COLO668 (cell line): ENCODE measurements around the gene TTC9C.
A peak's percentile ranks its signal among the peaks of the same experiment; 100 is the strongest.
"Not testable (repeated sequence)": the region's sequence is repeated elsewhere in the genome, so short reads cannot be mapped to it uniquely, and the experiment has no call there.

Source experiments
- DNase-seq: peaks from one replicate; lab custom pipeline; 2025; ENCODE audit not compliant: unreplicated experiment; lab: John Stamatoyannopoulos, UW

The TTC9C gene, protein sequence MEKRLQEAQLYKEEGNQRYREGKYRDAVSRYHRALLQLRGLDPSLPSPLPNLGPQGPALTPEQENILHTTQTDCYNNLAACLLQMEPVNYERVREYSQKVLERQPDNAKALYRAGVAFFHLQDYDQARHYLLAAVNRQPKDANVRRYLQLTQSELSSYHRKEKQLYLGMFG

DNA sequence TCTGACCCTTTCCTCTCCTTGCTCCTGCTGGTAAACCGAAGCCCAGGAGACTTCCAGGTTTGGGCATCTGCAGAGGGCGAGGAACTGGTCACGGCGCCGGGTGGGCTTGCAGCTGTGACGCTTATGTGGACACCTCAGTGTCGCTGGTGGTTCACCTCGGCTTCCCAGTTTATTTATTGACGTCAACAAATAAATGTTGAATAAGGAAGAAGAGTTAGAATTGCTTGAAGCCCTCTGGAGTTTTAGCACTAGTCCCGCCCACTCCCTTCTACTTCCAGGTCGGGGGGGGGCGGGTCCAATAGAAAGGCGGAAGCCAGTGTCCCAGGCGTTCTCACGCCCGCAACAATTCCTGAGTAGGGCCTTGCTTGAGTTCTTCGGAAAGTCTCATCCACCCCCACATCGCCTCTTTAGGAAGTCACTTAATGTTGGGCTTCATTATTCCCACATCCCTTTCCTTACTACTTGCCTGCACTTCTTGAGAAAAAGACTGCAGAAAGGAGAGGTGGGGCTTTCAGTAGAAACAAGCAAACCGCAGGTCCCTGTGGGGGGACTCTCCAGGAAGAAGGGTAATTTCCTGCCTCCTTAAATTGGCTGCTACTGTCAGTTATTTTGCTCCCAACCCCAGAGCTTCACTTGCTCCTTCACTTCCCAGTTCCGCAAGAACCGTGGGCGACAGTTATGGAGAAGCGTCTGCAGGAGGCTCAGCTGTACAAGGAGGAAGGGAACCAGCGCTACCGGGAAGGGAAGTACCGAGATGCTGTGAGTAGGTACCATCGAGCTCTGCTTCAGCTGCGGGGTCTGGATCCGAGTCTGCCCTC lies at the start of gene TTC9C:
TTC9C (plus strand) TSS at position 316 of the 818 bp plus-strand sequence; CDS start at position 679, 363 bp downstream.
- peak; percentile 86 for DNase-seq

DNA sequence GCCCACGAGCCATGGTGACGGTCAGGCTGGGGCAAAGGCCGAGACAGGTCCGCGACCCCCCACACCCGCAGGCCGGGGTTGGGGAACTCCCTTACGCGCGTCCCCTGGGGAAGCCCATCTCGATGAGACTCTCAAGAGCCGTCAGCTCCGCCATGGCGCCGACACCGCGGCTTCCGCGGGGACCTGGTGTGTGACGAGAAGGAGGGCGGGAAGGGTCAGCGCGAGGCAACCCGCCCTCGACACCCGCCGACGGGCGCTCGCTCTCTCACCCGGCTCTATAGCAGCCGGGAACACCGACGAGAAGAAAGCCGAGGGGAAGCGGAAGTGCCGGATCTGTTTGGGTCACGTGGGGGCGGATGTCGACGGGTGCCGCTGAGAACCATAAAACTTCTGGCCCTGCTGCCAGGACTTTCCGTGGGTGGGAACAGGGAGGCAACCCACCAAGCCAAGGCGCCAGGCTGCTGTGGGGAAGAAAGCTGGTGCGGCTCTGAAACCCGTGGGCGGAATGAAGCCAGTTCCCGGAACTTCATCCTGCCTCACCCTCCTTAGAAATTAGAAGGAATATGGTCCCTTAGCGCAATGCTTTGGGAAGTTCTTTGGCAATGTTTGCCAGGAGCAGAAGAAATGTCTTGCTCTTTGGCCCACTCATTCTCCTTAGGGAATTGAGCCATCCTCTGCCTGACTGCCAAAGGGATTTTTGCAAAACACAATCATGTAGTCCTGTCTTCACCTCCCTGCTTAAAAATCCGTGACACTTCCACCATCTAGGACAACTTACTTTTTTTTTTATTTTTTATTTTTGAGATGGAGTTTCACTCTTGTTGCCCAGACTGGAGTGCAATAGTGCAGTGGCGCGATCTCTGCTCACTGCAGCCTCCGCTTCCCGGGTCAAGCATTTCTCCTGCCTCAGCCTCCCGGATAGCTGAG lies 49.3 kb upstream of the TTC9C start, which contains the start of gene UBXN1:
UBXN1 (minus strand) TSS at position 304 of the 927 bp plus-strand sequence; CDS start at position 154, 150 bp downstream.
- DNase-seq, result peak; percentile 84

- DNase-seq, result peak; percentile 43
These were observed 47.5 kb upstream of the TTC9C start for GRCh38 chr11:62680825-62681240.

DNA sequence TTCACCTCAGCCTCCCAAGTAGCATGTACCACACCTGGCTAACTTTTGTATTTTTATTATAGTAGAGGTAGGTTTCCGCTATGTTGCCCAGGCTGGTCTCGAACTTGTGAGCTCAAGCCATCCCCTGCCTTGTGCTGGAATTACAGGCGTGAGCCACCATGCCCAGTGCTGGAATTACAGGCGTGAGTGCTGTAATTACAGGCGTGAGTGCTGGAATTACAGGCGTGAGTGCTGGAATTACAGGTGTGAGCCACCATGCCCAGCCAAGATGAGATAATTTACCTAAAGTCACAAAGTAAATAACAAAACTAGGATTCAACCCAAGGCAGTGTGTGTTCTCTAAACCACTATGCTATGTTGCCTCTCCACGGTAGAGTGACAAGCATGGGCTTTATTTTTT lies 45.8 kb upstream of the TTC9C start:
- no peak for DNase-seq

DNA sequence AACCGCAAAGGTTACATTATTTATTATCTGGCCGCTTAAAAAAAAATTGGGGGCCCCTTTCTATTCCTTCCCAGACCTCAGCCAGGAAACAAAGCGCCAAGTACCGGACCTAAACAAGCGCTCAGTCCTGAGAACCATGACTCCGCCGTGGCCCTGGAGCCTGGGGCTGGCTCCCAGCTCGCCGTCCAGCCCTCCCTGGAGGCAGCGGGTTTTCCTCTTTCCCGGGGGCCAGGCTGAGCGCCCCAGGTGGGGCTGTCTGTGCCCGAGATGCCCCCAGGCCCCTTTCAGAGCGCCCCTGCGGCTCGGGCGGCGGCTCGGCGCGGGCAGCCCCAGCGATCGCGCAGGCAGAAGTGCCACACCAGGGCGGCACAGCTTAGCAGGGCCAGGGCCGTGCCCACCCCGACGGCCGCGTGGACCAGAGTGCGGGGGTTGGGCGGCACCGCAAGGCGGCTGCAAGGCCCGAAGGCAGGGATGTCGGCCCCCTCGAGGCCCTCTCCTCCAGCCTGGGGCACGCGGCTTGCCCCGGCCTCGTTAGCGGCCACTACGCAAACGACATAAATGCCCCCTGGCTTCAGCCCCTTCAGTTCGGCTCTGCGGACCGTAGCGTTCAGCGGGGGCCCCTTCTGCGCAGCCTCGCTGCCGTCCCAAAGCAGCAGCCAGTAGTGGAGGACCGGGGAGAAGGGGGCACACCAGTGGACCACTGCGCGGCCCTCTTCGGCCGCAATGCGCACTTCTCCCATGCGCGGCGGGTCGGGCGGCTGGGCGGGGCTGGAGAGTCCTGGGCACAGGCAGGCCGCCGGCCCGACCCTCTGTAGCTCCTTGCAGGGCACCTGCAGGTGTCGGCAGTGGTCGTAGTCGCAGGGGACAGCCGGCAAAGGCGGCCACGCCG lies 40.5 kb upstream of the TTC9C start:
- DNase-seq, result no peak

DNA sequence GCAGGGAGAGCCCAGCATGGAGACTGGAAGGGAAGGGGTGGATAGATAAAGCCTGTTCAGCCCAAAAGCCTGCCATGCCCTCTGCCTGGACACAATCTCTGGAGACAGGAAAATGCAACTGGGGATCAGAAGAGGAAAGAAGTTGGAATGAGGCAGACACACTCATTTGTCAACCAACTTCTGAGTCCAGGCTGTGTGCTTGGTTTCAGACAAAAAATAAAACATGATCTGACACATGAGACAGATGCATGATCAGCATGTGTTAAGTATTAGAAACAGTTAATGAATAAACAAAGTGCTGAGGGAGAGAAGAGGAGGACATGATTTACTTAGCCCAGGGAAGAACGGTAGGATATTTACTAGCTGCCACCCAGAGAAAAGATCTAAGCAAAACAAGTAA lies 39.8 kb upstream of the TTC9C start:
- no peak for DNase-seq

- DNase-seq, result no peak
These were observed 38.7 kb upstream of the TTC9C start, which contains the start of gene LRRN4CL for GRCh38 chr11:62689421-62690183. Gene LRRN4CL (minus strand): TSS chr11:62689530. CDS start chr11:62688508, 1,022 bp downstream.

- not testable (repeated sequence) for DNase-seq
These were observed 34.7 kb upstream of the TTC9C start for GRCh38 chr11:62693624-62694023.

GRCh38 chr11:62694455-62695167 lies 33.7 kb upstream of the TTC9C start:
- peak; percentile 63 for DNase-seq

DNA sequence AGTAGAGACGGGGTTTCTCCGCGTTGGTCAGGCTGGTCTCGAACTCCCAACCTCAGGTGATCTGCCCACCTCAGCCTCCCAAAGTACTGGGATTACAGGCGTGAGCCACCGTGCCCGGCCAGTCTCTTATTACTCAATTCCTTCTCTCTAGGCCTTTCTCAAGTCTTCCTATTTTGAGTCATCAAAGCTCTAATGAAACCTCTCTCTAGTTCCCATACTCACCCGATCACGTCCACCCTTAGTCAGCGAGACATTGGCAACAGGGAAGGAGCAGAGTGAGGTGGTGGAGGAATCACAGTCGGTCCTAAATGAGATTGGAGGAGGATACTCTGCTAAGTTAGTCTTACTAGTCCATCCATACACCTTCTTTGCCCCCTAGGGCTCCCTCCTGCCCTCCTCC lies 26.0 kb upstream of the TTC9C start:
- DNase-seq, result no peak

DNA sequence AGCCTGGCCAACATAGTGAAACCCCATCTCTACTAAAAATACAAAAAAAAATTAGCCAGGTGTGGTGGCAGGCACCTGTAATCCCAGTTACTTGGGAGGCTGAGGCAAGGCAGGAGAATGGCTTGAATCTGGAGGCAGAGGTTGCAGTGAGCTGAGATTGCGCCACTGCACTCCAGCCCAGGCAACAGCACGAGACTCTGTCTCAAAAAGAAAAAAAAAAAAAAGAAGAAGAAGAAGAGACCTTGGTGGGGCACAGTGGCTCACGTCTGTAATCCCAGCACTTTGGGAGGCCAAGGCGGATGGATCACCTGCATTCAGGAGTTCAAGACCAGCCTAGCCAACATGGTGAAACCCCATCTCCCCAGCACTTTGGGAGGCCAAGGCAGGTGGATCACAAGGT lies 24.4 kb upstream of the TTC9C start:
- not testable (repeated sequence) for DNase-seq

- DNase-seq, result peak; percentile 44
These were observed 22.9 kb upstream of the TTC9C start for GRCh38 chr11:62705413-62705812.

DNA sequence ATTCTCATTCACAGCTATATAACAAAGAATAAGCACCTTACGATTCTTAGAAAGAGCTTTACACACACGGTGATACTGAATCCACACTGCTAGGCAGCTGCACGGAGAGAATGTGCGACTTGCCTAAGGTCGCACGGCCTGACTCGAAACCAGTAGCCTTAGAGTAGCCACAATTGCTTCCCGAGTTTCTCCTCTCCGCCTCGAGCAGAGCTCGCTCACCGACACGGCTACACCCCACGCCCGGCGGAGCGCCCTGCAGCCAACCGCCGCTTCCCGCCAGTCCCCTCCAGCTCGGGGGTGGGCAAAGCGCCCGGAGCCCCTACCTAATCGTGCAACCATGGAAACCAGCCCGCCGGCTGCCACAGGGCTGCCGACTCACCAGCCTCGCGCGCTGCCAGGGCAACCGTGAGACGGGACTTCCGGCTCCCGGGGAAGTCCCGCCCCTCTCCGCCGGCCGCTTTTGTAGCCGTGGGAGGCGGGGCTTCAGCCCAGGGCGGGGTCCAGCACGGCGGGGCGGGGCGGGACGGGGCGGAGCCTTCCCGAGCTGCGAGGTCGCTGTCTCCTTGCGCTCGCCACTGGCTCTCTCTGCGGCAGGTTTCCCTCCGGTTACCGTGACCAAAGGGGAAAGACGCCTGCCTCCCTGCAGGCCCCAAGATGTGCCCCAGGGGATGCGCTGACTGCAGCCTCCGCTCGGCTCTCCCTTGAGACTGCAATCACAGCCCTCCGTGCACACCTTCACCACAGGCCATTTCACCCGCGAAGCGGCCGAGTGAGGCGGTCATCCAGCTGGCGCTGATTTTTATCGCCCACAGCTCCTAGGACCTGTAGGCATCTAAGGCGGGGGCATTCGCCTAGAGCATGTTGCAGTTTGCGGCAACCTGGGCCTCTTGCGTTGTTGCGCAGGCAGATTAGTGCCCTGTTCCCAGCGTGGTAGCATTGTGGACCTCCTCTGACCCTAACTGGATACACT lies 22.1 kb upstream of the TTC9C start:
- DNase-seq, result peak; percentile 97

- no peak for DNase-seq
These were observed 21.4 kb upstream of the TTC9C start for GRCh38 chr11:62706850-62707247.

GRCh38 chr11:62707277-62707861 lies 20.9 kb upstream of the TTC9C start, which contains the start of the genes BSCL2 and GNG3:
Gene BSCL2 (minus strand): TSS chr11:62707424. CDS start chr11:62707195, 229 bp downstream.
Gene GNG3 (plus strand): TSS chr11:62707676. CDS start chr11:62708296, 620 bp downstream.
- peak; percentile 8 for DNase-seq

- DNase-seq, result no peak
These were observed 19.9 kb upstream of the TTC9C start for GRCh38 chr11:62708392-62708791.

- peak; percentile 55 for DNase-seq
These were observed 19.5 kb upstream of the TTC9C start for GRCh38 chr11:62708793-62709192.
